Skeletal muscle cell (primary cell): ENCODE data around the gene FADS1.

Experiments
- DNase-seq: peaks from one replicate; pipeline ENCODE4 v3.0.0-alpha.2; 2010; ENCODE audit warnings: low read depth
- H3K4me3 ChIP-seq: 2 replicates; pipeline ENCODE4 v1.5.1; 2011; ENCODE audit warnings: low read depth, mild to moderate bottlenecking, control low read depth, low read length, moderate library complexity

FADS1 gene

DNA sequence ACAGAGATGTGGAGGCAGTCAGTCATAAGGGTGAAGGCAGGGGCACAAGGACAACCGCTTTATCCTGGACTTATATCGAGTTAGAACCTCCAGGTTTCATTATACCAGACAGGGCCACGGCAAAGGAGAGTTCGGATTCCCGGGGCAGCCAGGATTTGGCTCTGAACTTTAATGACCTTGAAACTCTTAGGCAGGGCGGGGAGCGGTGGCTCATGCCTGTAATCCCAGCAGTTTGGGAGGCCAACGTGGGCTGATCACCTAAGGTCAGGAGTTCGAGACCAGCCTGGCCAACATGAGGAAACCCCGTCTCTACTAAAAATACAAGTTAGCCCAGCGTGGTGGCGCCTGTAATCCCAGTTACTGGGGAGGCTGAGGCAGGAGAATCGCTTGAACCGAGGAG, 65.4 kb downstream of the FADS1 start:
- no peak overlapping the region for H3K4me3 ChIP-seq

DNA sequence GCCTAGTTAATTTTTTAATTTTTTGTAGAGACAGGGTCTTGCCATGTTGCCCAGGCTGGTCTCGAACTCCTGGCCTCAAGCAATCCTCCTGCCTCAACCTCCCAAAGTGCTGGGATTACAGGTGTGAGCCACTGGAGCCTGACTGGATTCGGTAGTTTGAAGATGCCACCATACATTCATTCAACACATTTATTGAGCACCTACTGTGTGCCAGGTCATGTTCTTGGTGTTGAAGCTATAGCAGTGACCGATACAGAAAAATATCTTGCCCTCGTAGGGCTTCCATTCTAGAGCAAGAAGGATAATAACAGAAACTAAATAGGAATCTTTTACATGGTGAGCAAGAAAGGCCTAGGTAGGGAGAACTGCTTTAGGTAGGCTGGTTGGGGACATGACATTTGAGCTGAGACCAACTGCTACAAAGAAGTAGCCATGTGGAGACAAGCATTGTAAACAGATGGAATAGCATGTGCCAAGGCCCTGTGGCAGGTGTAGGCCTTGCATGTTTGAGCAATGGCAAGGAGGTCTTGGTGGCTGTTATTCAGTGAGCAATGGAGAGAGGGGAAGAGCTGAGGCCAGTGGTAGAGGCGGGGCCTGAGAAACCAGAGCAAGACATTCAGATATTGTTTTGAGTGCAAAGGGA, 66.1 kb downstream of the FADS1 start:
- no peak overlapping the region for H3K4me3 ChIP-seq

More for the DNA sequence above, 65.4 kb downstream of the FADS1 start:
- DNase-seq, result no peak

More for the DNA sequence above, 66.1 kb downstream of the FADS1 start:
- DNase-seq, result no peak
